22Rv1 (cell line): Measurements from ENCODE around the gene ANAPC10.

Experiments
- ZFX ChIP-seq: fragments of 450-650 bp; IDR thresholded peaks from 2 replicates; pipeline ENCODE4 v1.6.1; 2017; ENCODE audit warnings: antibody characterized with exemption, borderline replicate concordance
- TF ChIP-seq, protein P1 (sequence below): fragments of 450-650 bp; IDR thresholded peaks from 2 replicates; pipeline ENCODE4 v1.5.1; 2017; ENCODE audit warnings: mild to moderate bottlenecking

DNA sequence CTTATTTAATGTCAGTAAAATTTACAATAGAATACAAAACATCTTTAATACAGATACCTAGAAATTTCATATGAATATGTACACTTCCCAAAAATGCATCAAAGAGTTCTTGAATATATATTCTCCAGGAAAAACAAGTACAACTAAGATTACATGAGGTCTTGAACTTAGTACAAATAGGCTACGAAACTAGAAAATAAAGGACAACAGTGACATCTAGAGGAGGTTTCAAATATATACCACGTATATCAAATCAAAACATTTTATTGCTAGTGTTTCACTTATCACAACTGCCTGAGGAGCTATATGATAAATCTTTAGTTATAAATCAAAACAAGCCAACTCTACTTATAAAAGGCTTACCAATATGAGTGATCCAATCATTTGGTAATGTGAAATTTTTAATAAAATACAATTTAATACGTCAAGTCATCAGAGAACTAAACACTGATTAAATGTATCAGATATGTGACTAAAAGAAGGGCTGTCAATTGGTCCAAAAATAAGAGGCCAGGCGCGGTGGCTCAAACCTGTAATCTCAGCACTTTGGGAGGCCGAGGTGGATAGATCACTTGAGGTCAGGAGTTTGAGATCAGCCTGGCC is 36.6 kb downstream of the ANAPC10 start:
- TF ChIP-seq, protein P1, sequence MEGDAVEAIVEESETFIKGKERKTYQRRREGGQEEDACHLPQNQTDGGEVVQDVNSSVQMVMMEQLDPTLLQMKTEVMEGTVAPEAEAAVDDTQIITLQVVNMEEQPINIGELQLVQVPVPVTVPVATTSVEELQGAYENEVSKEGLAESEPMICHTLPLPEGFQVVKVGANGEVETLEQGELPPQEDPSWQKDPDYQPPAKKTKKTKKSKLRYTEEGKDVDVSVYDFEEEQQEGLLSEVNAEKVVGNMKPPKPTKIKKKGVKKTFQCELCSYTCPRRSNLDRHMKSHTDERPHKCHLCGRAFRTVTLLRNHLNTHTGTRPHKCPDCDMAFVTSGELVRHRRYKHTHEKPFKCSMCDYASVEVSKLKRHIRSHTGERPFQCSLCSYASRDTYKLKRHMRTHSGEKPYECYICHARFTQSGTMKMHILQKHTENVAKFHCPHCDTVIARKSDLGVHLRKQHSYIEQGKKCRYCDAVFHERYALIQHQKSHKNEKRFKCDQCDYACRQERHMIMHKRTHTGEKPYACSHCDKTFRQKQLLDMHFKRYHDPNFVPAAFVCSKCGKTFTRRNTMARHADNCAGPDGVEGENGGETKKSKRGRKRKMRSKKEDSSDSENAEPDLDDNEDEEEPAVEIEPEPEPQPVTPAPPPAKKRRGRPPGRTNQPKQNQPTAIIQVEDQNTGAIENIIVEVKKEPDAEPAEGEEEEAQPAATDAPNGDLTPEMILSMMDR: peak; percentile 64
- TF ChIP-seq ZFX: no peak
